ENCODE data around the gene ZNF438. TPM values are rescaled to one million over a fixed set of nuclear protein-coding genes. Genes with fewer than 3 reads are reported as not detected.

The ZNF438 gene
- total and polyA plus RNA-seq, 2 of the 13 experiments (the other 11 are each of a cell fraction or from before 2014, with no cell fraction given) = 0.75 to 0.83 TPM

DNA sequence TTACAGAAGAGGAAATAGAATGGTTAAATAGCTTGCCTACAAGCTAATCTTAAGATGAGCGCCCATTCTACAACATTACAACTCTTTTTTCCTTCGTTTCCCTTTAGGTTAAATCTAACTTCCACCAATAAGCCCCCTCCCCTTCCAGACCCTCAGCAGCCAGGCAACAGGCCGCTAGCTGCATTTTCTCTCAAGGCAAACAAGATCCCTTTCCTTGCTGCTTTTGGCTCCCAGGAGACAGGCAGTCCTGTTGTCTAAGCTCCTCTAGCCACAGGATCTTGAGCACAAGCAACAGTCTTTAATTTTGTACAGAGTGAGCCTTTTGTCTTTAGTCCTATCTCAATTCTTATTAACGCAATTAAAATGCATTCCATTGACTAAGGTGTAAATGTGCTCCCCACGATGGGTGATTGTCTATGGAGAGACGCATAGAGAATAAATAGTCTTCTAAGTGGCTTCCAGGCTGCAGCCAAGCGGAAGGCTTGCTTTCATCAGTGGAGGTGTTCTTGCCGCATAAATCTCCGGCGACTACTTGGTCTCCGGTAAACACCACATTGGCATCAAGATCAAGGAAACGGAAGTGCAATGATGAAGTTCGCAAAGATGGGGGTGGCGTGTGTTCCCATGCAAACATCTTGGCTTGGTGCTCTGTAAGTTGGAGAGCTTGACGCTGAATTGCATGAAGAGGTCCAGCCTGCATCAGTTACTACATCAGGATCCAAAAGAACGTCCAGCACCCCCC is 220.2 kb downstream of the ZNF438 start:
- no peak for DNase-seq (ENCODE audit: low spot score)
- WGBS (ENCODE audit: low lambda C conversion rate) = 51% methylated on average over 14 of the region's 16 CpGs
- H3K4me2 ChIP-seq (ENCODE audit: low read depth, low read length) = no peak overlapping the region
- no peak overlapping the region for H3K9ac ChIP-seq (ENCODE audit: insufficient read depth, low read depth, low read length)
- CTCF ChIA-PET (ENCODE audit: low intra/inter-chr PET ratio, low total read pairs) = no interaction called here
- no peaks in the 10 kb centered on the region for H3K9me3 ChIP-seq (ENCODE audit: low read length)
- H3K27ac ChIP-seq (ENCODE audit: extremely low read length, insufficient read depth, low read length) = no peak overlapping the region
- TF ChIP-seq SMAD9 (CRISPR knock-in tag; IDR thresholded peaks at IDR 0.05) (no peak), SAP130 (CRISPR knock-in tag; IDR thresholded peaks at IDR 0.05; ENCODE audit: low read depth) (no peak)
- no peak for FAIRE-seq
- POLR2A ChIA-PET = no interaction called here
- intact Hi-C loops (cut with micrococcal nuclease; ENCODE audit: unreplicated experiment) (no loop called here), in situ Hi-C loops (cut with HindIII; ENCODE audit: extremely low pct_ligation_motif_present, low pct_unique_long_range_greater_than_20kb) (no loop called here)
- no peaks in the 10 kb centered on the region for H4K20me1 ChIP-seq (ENCODE audit: insufficient read depth, low read length)
- H3K27me3 ChIP-seq (ENCODE audit: control insufficient read depth in 1 of 2, insufficient read depth in 2 of 2, low read length in 2 of 2) = peaks cover 0 to 41% of the 10 kb centered on the region in 2 experiments; a peak in 4 of 5 replicates
- no peak for ATAC-seq
- no peaks in the 10 kb centered on the region for H3K79me2 ChIP-seq (ENCODE audit: insufficient read depth, low read length)
- no peaks in the 10 kb centered on the region for H3K4me1 ChIP-seq (ENCODE audit: insufficient read depth, low read length)
- H3K4me3 ChIP-seq (replicated peaks in 1 of 3; ENCODE audit: insufficient read depth in 1 of 3, low read depth in 2 of 3, low read length in 3 of 3) = no peak overlapping the region
- H2AFZ ChIP-seq (ENCODE audit: low read length) = no peak overlapping the region
- BruUV-seq (replicated peaks) = no TSS peak
- H3K36me3 ChIP-seq (replicated peaks in 1 of 2; ENCODE audit: control insufficient read depth in 1 of 2, insufficient read depth in 2 of 2, low read length in 2 of 2) = no peaks in the 10 kb centered on the region

DNA sequence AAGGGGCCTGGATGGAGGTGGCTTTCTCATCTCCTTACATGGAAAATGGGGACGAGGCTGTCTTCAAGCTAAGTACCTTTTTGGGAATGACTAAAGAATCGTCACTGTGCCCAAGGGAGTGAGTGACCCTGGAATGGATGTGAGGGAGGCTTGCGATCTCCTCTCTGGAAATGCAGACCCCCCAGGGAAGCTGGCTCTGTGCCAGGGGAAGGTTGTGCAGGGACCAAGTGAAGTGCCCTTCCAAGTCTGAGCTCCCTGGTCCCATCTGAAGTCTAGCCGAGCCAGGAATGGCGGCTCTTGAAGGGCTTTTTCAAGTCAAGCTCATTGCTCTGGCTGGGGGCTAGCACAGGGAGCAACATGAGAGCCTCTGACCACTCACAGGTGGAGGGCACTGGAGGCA is 221.2 kb downstream of the ZNF438 start:
- TF ChIP-seq ZMYM2 (CRISPR knock-in tag; IDR thresholded peaks at IDR 0.05) = no peak
- no peak for TF ChIP-seq NFYC (CRISPR knock-in tag; IDR thresholded peaks at IDR 0.05)
- Histone ChIP-seq H3K9ac (ENCODE audit: insufficient read depth, low read depth, low read length) (no peak overlapping the region), H3K4me1 (ENCODE audit: insufficient read depth, low read length) (no peaks in the 10 kb centered on the region), H3K9me3 (ENCODE audit: low read length) (no peaks in the 10 kb centered on the region), H3K27me3 (ENCODE audit: control insufficient read depth in 1 of 2, insufficient read depth in 2 of 2, low read length in 2 of 2) (peaks cover 0 to 41% of the 10 kb centered on the region in 2 experiments; a peak in 4 of 5 replicates), H3K27ac (ENCODE audit: extremely low read length, insufficient read depth, low read length) (no peak overlapping the region), H4K20me1 (ENCODE audit: insufficient read depth, low read length) (no peaks in the 10 kb centered on the region), H3K4me3 (replicated peaks in 1 of 3; ENCODE audit: insufficient read depth in 1 of 3, low read depth in 2 of 3, low read length in 3 of 3) (no peak overlapping the region), H3K4me2 (ENCODE audit: low read depth, low read length) (no peak overlapping the region), H2AFZ (ENCODE audit: low read length) (no peak overlapping the region), H3K79me2 (ENCODE audit: insufficient read depth, low read length) (no peaks in the 10 kb centered on the region), H3K36me3 (replicated peaks in 1 of 2; ENCODE audit: control insufficient read depth in 1 of 2, insufficient read depth in 2 of 2, low read length in 2 of 2) (no peaks in the 10 kb centered on the region)
- in situ Hi-C loops (cut with HindIII; ENCODE audit: extremely low pct_ligation_motif_present, low pct_unique_long_range_greater_than_20kb) (no loop called here), intact Hi-C loops (cut with micrococcal nuclease; ENCODE audit: unreplicated experiment) (no loop called here)
- FAIRE-seq = no peak
- no peak for DNase-seq (ENCODE audit: low spot score)
- CTCF ChIA-PET (ENCODE audit: low intra/inter-chr PET ratio, low total read pairs) = no interaction called here
- no TSS peak for BruUV-seq (replicated peaks)
- 24% methylated on average over 3 of the region's 5 CpGs for WGBS (ENCODE audit: low lambda C conversion rate)
- POLR2A ChIA-PET = no interaction called here
- ATAC-seq = no peak

Data from HepG2 (cell line).